Caki2 (cell line): ENCODE data around the gene OAS2. TPM values are rescaled to one million over a fixed set of nuclear protein-coding genes. Genes with fewer than 3 reads are reported as not detected.
"Not testable (repeated sequence)": the region's sequence is repeated elsewhere in the genome, so short reads cannot be mapped to it uniquely, and the experiment has no call there.

Experiments
- DNase-seq: peaks from one replicate; pipeline ENCODE4 v3.0.0-alpha.2; 2015; ENCODE audit warnings: low read depth
- in situ Hi-C: cut with HindIII; loops from 2 replicates; pipeline ENCODE4 v1.10.0; 2016; ENCODE audit warnings: low sequenced_read_pairs, low pct_unique_long_range_greater_than_20kb, mixed read lengths
- total RNA-seq: library from RNA; depleted of rRNA; stranded (reverse); fragments of >200 nt; shearing (Covaris generic); gene quantifications from 2 replicates; pipeline ENCODE4 v1.2.3, GENCODE V29; 2014; ENCODE audit warnings: low replicate concordance

The OAS2 gene
- total RNA-seq, 1 experiment from 2014 or later, result 0.30 TPM

DNA sequence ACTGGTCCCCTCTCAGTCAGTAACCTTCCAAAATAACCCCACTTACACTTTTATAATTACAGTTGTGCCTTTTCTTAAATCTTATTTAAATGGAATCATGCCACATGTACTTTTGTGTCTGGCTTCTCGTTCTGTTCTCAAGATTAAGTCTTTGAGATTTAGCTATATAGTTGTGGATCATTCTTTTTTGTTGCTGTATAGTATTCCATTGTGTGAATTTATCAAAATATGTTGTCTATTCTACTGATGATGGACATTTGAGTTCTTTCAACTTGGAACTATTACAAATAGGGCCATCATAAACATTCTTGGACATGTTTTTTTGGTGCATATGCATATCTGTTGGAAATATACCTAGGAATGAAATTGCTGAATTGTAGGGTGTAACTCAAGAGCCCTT, 31.0 kb upstream of the OAS2 start:
- DNase-seq, result no peak
- in situ Hi-C loops, result no loop called here

DNA sequence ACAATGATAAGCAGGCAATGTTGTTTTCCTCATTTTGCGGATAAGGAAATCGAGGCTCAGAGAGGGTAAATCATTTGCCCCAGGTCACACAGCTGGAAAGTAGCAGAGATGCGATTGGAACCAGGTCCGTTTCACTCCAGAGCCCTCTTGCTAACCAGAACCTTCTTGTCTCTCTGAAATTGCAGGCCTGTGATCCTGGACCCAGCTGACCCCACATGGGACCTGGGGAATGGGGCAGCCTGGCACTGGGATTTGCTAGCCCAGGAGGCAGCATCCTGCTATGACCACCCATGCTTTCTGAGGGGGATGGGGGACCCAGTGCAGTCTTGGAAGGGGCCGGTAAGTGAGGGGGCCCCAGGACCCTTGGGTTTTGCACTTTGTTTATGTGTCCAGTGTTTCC, 30.6 kb upstream of the OAS2 start:
- in situ Hi-C loops, result no loop called here
- no peak for DNase-seq

DNA sequence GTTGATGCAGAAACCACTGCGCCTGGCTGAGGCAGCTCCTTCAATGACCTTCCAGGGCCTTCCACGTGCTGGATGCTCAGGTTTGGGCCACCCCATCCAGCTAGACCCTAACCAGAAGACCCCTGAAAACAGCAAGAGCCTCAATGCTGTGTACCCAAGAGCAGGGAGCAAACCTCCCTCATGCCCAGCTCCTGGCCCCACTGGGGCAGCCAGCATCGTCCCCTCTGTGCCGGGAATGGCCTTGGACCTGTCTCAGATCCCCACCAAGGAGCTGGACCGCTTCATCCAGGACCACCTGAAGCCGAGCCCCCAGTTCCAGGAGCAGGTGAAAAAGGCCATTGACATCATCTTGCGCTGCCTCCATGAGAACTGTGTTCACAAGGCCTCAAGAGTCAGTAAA, 29.5 kb upstream of the OAS2 start:
- no peak for DNase-seq
- in situ Hi-C loops, result no loop called here

DNA sequence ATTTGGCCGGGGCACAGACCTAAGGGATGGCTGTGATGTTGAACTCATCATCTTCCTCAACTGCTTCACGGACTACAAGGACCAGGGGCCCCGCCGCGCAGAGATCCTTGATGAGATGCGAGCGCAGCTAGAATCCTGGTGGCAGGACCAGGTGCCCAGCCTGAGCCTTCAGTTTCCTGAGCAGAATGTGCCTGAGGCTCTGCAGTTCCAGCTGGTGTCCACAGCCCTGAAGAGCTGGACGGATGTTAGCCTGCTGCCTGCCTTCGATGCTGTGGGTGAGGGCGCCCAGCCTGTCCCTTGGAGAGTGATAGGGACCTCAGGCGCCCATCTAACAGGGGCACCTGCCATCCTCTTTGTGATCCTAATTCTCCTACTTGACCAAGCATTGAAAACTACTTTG, 27.6 kb upstream of the OAS2 start:
- in situ Hi-C loops, result no loop called here
- no peak for DNase-seq

DNA sequence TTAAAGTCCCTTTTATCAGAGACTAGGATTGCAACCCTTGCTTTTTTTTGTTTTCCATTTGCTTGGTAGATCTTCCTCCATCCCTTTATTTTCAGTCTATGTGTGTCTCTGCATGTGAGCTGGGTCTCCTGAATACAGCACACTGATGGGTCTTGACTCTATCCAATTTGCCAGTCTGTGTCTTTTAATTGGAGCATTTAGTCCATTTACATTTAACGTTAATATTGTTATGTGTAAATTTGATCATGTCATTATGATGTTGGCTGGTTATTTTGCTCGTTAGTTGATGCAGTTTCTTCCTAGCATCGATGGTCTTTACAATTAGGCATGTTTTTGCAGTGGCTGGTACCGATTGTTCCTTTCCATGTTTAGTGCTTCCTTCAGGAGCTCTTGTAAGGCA, 21.2 kb upstream of the OAS2 start:
- in situ Hi-C loops, result not testable (repeated sequence)

DNA sequence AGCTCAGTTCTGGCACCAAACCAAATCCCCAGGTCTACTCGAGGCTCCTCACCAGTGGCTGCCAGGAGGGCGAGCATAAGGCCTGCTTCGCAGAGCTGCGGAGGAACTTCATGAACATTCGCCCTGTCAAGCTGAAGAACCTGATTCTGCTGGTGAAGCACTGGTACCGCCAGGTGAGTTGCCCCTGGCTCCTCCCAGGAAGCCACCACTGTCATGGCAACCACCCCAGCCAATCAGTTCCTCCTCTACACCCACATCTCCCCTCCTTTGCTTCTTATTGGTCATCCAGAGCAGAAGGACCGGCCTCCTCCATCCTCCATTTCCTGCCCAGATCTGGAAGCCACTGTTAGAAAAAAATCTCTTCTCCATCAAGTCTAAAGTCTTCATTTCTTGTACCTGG, 17.2 kb upstream of the OAS2 start:
- in situ Hi-C loops, result no loop called here
- no peak for DNase-seq

More for the DNA sequence above, 21.2 kb upstream of the OAS2 start:
- not testable (repeated sequence) for DNase-seq

DNA sequence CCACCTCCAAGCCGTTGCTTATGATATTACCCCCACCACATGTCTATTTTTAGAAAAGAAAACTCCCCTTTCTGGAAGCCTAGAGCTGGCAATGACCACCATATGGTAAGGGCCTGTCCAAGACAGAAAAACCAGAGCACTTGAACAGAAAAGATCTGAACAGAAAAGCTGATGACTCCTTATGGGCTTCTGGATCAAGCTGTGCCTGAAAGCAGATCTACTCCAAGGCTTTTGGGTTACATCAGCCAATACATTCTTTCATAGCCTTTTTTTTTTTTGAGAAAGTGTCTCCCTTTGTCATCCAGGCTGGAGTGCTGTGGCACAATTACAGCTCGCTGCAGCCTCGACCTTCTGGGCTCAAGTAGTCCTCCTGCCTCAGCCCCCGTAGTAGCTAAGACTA, 16.8 kb upstream of the OAS2 start:
- in situ Hi-C loops, result no loop called here

DNA sequence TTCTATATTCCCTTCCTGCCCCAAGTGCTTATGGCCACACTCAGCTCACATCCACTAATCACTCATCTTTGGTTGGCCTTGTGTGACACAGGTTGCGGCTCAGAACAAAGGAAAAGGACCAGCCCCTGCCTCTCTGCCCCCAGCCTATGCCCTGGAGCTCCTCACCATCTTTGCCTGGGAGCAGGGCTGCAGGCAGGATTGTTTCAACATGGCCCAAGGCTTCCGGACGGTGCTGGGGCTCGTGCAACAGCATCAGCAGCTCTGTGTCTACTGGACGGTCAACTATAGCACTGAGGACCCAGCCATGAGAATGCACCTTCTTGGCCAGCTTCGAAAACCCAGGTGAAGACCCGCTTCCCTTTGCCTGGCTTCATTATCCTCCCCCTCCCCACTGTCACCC, 15.8 kb upstream of the OAS2 start:
- DNase-seq, result no peak
- in situ Hi-C loops, result no loop called here

More for the DNA sequence above, 16.8 kb upstream of the OAS2 start:
- DNase-seq, result no peak

DNA sequence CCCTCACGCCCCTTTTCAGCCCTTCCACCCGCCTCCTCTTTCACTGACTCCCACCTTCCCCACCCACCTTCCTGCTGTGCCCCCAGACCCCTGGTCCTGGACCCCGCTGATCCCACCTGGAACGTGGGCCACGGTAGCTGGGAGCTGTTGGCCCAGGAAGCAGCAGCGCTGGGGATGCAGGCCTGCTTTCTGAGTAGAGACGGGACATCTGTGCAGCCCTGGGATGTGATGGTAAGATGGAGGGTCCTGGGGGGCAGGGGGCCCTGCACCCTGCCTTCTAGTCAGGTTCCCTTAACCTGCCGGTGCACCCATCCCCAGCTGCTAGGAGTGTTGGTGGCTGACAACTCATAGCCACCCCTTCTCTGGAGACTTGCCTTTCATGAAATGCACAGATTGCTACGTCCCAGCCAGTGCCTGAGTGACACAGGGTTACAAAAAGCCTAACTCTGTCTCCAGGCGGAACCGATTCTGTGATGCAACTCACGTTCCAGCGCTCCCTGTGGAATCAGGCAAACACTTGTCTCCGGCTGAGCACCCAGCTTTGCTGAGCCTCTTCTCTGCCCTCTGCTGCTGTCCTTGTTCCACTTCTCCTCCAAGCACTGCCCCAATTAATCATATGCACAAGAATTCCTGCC, 15.0 kb upstream of the OAS2 start:
- in situ Hi-C loops, result no loop called here

DNA sequence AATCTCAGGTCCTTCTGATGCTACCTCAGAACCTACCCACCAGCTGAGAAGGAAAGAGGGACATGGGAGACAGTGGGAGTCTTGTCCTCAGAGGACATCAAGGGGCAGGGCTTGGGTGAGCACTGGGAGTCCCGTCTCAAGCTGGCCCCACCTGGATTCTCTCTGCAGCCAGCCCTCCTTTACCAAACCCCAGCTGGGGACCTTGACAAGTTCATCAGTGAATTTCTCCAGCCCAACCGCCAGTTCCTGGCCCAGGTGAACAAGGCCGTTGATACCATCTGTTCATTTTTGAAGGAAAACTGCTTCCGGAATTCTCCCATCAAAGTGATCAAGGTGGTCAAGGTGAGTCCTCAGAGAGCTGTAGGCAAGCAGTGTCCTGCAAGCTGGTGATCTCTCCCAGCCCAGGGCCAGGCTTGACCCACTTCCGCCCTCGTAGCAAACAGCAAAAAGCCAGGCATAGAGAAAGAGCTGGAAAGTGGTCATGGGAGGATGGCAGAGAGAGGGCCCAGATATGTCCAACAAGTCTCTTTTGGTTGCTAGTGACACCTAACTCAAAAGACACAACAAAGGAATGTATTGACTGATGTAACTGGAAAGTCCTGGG, 14.2 kb upstream of the OAS2 start:
- in situ Hi-C loops, result no loop called here
- DNase-seq, result no peak

More for the DNA sequence above, 15.0 kb upstream of the OAS2 start:
- no peak for DNase-seq

DNA sequence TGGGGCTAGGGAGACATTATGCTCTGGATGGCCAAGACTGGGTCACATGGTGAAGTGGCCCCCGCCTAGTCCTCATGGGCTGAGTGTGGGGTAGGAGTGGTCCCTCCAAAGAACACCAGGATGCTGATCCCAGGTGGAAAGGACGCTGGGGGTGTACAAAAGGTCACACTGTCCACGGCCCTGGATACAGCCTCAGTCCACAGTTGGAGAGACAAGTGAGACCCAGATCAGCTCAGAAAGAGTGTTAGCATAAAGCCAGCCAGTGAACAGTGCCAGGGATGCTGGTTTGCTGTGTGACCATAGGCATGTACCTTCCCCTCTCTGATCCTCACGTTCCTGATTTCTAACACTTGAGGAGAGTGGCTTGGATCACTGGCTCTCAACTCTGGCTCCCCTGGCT, 13.4 kb upstream of the OAS2 start:
- no peak for DNase-seq
- in situ Hi-C loops, result no loop called here

DNA sequence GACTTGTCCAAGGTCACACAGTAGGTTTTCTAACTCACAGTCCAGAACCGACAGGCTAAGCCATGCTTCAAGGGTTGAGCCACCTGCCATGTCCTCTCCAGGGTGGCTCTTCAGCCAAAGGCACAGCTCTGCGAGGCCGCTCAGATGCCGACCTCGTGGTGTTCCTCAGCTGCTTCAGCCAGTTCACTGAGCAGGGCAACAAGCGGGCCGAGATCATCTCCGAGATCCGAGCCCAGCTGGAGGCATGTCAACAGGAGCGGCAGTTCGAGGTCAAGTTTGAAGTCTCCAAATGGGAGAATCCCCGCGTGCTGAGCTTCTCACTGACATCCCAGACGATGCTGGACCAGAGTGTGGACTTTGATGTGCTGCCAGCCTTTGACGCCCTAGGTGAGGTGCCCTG, 12.7 kb upstream of the OAS2 start:
- DNase-seq, result no peak
- in situ Hi-C loops, result no loop called here

DNA sequence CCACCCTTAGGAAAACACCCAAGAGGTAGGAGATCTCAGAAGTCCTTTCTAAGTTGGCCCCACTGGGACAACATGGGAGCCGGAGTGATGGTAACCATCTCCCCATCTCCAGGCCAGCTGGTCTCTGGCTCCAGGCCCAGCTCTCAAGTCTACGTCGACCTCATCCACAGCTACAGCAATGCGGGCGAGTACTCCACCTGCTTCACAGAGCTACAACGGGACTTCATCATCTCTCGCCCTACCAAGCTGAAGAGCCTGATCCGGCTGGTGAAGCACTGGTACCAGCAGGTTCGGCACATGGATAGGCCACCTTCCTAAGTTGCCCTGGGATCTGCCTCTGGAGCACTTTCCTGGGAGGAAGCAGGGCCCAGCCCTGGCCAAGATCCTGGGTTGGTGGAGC, 11.0 kb upstream of the OAS2 start:
- in situ Hi-C loops, result no loop called here

DNA sequence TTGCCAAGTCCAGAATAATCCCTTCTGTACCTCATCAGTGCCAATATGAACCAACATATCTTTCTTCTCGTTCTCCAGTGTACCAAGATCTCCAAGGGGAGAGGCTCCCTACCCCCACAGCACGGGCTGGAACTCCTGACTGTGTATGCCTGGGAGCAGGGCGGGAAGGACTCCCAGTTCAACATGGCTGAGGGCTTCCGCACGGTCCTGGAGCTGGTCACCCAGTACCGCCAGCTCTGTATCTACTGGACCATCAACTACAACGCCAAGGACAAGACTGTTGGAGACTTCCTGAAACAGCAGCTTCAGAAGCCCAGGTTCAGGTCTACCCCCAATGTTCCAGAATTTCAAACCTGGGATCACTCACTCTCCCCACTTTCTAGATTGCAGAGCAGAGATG, 10.5 kb upstream of the OAS2 start:
- DNase-seq, result no peak
- in situ Hi-C loops, result no loop called here

More for the DNA sequence above, 11.0 kb upstream of the OAS2 start:
- no peak for DNase-seq

DNA sequence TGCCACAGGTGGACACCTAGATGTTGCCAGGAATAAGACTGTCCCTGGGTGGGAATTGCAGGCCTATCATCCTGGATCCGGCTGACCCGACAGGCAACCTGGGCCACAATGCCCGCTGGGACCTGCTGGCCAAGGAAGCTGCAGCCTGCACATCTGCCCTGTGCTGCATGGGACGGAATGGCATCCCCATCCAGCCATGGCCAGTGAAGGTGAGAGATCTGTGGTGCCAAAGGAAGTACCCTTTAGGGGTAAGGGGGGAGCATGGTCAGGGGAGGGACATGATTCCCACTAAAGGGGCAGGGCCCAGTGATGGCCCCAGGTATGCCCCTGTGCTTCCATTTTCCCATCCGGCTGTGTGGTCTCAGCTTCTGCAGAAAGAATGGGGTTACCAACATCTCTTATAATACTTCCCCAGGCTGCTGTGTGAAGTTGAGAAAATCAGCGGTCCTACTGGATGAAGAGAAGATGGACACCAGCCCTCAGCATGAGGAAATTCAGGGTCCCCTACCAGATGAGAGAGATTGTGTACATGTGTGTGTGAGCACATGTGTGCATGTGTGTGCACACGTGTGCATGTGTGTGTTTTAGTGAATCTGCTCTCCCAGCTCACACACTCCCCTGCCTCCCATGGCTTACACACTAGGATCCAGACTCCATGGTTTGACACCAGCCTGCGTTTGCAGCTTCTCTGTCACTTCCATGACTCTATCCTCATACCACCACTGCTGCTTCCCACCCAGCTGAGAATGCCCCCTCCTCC, 8.6 kb upstream of the OAS2 start:
- in situ Hi-C loops, result no loop called here
- no peak for DNase-seq

DNA sequence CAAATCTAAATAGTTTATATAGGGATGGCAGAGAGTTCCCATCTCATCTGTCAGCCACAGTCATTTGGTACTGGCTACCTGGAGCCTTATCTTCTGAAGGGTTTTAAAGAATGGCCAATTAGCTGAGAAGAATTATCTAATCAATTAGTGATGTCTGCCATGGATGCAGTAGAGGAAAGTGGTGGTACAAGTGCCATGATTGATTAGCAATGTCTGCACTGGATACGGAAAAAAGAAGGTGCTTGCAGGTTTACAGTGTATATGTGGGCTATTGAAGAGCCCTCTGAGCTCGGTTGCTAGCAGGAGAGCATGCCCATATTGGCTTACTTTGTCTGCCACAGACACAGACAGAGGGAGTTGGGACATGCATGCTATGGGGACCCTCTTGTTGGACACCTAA, 7.9 kb upstream of the OAS2 start:
- in situ Hi-C loops, result no loop called here
- DNase-seq, result no peak

DNA sequence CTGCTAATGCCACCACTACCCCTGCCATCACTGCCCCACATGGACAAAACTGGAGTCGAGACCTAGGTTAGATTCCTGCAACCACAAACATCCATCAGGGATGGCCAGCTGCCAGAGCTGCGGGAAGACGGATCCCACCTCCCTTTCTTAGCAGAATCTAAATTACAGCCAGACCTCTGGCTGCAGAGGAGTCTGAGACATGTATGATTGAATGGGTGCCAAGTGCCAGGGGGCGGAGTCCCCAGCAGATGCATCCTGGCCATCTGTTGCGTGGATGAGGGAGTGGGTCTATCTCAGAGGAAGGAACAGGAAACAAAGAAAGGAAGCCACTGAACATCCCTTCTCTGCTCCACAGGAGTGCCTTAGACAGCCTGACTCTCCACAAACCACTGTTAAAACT, 7.1 kb upstream of the OAS2 start:
- in situ Hi-C loops, result no loop called here
- no peak for DNase-seq

DNA sequence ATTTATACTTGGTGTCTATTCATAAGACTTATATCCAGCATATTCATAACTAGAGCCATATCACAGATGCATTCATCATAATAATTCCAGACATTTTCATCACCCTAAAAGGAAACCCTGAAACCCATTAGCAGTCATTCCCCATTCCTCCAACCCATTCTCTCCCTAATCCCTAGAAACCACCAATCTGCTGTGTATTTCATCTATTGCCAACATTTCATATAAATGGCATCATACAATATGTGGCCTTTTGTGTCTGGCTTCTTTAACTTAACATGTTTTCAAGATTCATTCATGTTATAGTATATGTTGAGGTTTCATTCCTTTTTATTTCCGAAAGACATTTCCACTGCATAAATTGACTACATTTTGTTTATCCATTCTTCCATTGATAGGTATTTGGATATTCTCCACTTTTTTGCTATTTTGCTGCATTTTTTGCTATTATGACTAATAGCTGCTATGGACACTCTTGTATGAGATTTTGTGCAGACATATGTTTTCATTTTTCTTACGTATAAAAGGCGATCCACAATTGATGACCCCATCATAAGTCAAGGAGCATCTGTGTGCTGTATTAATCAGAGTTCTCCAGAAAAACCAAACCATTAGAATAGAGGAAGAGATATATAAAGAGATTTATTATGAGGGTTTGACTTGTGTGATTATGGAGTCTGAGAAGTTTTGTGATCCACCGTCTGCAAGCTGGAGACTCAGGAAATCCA, 5.1 kb upstream of the OAS2 start:
- in situ Hi-C loops, result no loop called here

DNA sequence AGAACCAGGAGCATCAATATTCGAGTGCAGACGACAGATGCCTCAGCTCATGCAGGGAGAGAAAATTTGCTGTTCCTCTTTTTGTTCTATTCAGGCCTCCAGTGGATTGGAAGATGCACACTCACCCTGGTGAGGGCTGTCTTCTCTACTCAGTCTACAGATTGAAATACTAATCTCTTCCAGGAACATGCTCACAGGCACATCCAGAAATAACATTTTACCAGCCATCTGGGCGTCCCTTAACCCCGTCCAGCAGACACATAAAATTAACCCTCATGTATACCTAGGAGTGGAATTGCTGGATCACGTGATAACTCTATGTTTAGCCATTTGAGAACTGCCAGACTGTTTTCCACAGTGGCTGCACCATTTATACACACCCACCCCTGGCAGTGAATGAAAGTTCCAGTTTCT, 4.5 kb upstream of the OAS2 start:
- DNase-seq, result no peak
- in situ Hi-C loops, result no loop called here

More for the DNA sequence above, 5.1 kb upstream of the OAS2 start:
- DNase-seq, result no peak
